ENCODE data around the gene PNPLA3. TPM values are rescaled to one million over a fixed set of nuclear protein-coding genes. Genes with fewer than 3 reads are reported as not detected.

The PNPLA3 gene
- total and polyA plus RNA-seq, 2 donors from 2014 or later = 0.54 to 1.2 TPM

GRCh38 chr22:43889201-43889859, 34.3 kb upstream of the PNPLA3 start:
- intact Hi-C loops (cut with DNase I) = no loop called here
- H3K36me3 ChIP-seq (ENCODE audit: control insufficient read depth in 2 of 3, insufficient read depth in 3 of 3, low read length in 3 of 3) = no peaks in the 10 kb centered on the region
- H3K9ac ChIP-seq (ENCODE audit: low read length in 3 of 3) = no peak overlapping the region
- H3K4me3 ChIP-seq (ENCODE audit: low read length in 3 of 3) = no peak overlapping the region
- no peak for TF ChIP-seq CTCF (IDR thresholded peaks at IDR 0.05; ENCODE audit: borderline replicate concordance, extremely low read depth, insufficient read depth)
- H3K27me3 ChIP-seq (ENCODE audit: control insufficient read depth, insufficient read depth, low read length) = peaks cover 19% of the 10 kb centered on the region
- DNase-seq = peak in 2 of 5 donors; percentile 22 to 57
- peaks cover 0 to 2% (median 0%) of the 10 kb centered on the region in 3 donors for H3K4me1 ChIP-seq (ENCODE audit: control insufficient read depth in 2 of 3, insufficient read depth in 2 of 3, low read depth in 1 of 3, low read length in 3 of 3)
- H3K9me3 ChIP-seq (ENCODE audit: control insufficient read depth in 2 of 3, insufficient read depth in 1 of 3, low read length in 3 of 3) = no peaks in the 10 kb centered on the region
- no peak for FAIRE-seq
- H3K27ac ChIP-seq (ENCODE audit: low read depth in 2 of 2, low read length in 2 of 2) = no peak overlapping the region

- no peaks in the 10 kb centered on the region for H3K9me3 ChIP-seq (ENCODE audit: control insufficient read depth in 2 of 3, insufficient read depth in 1 of 3, low read length in 3 of 3)
- intact Hi-C loops (cut with DNase I) = no loop called here
- peaks cover 19% of the 10 kb centered on the region for H3K27me3 ChIP-seq (ENCODE audit: control insufficient read depth, insufficient read depth, low read length)
- no peak overlapping the region for H3K4me3 ChIP-seq (ENCODE audit: low read length in 3 of 3)
- no peak overlapping the region for H3K9ac ChIP-seq (ENCODE audit: low read length in 3 of 3)
- TF ChIP-seq CTCF (IDR thresholded peaks at IDR 0.05; ENCODE audit: borderline replicate concordance, extremely low read depth, insufficient read depth) = no peak
- H3K27ac ChIP-seq (ENCODE audit: low read depth in 2 of 2, low read length in 2 of 2) = no peak overlapping the region
- DNase-seq (peak in 1 of 5 donors; percentile 23), FAIRE-seq (no peak)
- peaks cover 0 to 2% (median 0%) of the 10 kb centered on the region in 3 donors for H3K4me1 ChIP-seq (ENCODE audit: control insufficient read depth in 2 of 3, insufficient read depth in 2 of 3, low read depth in 1 of 3, low read length in 3 of 3)
- H3K36me3 ChIP-seq (ENCODE audit: control insufficient read depth in 2 of 3, insufficient read depth in 3 of 3, low read length in 3 of 3) = no peaks in the 10 kb centered on the region
Measured at GRCh38 chr22:43889860-43890253, 33.7 kb upstream of the PNPLA3 start.

DNA sequence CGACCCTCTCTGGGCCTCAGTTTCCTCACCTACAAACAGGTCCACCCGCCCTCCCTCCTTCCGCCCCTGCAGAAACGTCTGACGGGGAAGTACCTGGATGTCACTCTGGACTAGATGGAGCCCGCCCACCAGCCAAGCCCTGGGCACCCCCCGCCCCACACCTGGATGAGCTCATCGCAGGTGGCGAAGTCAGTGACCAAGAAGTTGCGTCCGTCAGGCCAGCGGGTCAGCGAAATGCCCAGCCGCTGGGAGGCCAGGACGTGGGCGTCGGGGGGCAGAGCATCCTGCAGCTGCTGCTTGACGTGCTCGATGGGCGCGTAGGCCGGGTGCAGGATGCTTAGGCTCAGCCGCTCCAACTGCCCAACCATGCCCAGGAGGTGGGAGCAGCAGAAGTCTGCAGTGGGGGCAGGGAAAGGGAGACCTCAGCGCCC, 32.7 kb upstream of the PNPLA3 start:
- Histone ChIP-seq H3K9ac (ENCODE audit: low read length in 3 of 3) (no peak overlapping the region), H3K27ac (ENCODE audit: low read depth in 2 of 2, low read length in 2 of 2) (no peak overlapping the region), H3K36me3 (ENCODE audit: control insufficient read depth in 2 of 3, insufficient read depth in 3 of 3, low read length in 3 of 3) (no peaks in the 10 kb centered on the region), H3K4me3 (ENCODE audit: low read length in 3 of 3) (no peak overlapping the region), H3K9me3 (ENCODE audit: control insufficient read depth in 2 of 3, insufficient read depth in 1 of 3, low read length in 3 of 3) (no peaks in the 10 kb centered on the region), H3K27me3 (ENCODE audit: control insufficient read depth, insufficient read depth, low read length) (peaks cover 19% of the 10 kb centered on the region), H3K4me1 (ENCODE audit: control insufficient read depth in 2 of 3, insufficient read depth in 2 of 3, low read depth in 1 of 3, low read length in 3 of 3) (peaks cover 0 to 2% (median 0%) of the 10 kb centered on the region in 3 donors)
- intact Hi-C loops (cut with DNase I) = no loop called here
- no peak for TF ChIP-seq CTCF (IDR thresholded peaks at IDR 0.05; ENCODE audit: borderline replicate concordance, extremely low read depth, insufficient read depth)
- FAIRE-seq = no peak
- peak in 2 of 5 donors; percentile 39 to 64 for DNase-seq

All from kidney (tissue), 14 donors.